Fibroblast of skin of right quadriceps (primary cell): Measurements from ENCODE around the gene AGAP1.

ENCODE experiments used
- DNase-seq: peaks from one replicate; pipeline ENCODE4 v3.0.0-alpha.2; 2013

AGAP1 gene

DNA sequence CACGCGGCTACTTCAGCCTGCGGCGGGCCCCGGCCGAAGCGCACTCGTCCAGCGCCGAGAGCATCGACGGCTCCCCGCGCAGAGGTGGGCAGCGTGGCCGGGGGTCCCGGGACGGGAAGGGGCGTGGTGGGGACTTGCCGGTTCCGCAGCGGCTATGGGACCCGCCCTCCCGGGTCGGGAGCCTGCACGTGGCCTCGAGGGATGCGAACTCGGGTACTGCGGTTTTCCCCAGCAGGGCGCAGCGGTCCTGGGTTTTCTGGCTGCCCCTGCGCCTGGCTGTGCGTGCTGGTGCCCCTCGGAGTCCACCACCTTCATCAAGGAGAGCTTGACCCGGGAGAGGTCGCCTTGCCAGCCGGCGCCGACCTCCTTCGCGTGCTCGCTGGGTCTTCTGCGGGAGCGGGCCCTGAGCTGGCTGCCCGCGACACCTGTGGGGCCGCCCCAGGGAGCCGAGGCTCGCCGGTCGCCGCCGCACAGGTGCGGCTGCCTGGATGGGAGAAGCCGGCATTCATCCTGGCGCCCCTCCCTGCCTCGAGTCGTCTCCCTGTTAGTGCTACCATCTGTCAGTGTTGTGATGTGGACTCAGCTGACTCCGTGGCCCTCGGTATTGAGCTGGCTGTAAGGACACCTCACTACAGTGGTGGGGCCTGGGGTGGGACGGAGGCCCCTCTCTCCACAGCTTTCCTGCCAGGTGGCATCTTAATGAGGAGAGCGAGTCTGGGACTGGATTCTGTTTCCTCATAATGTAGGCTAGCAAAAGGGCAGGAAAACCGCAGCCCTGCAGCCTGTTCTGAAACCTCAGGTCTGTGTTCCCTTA is 177.3 kb downstream of the AGAP1 start:
- DNase-seq, result no peak

DNA sequence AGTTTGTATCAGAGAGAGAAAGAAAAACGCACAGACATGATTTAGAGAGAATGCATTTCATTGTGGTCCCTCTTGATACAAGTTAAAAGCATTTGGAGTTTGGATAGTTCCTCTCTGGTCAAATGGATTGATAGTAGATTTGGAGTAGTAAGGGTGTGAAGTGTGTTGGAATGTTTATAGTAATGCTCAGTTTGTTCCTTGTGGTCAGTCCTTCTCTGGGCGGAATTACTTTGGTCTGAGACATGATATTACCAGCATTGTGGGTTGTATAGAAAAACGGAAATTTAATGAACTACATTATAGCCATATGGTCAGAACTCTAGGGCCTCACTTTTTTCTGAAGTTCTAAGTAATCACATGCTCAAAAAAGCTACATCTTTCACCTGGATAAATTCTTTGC is 178.9 kb downstream of the AGAP1 start:
- DNase-seq, result no peak

DNA sequence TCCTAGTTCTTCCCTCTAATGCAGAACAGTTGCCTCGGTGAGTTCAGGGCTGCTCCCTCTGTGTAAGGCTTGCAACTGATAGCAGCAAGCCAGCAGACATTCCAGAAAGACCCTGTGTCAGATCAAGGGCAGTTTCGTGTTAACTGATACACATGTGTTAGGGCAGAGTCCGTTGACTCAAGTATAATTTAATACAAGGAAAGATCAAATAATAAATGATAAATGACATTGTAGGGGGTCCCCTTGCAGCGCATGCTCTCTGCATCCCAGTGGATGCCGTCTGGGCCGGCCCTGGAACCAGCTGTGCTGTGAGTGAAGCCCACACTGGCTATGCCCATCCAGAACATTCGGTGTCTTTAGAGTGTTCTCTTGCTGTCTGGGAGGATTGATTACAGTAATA is 180.3 kb downstream of the AGAP1 start:
- DNase-seq, result no peak

DNA sequence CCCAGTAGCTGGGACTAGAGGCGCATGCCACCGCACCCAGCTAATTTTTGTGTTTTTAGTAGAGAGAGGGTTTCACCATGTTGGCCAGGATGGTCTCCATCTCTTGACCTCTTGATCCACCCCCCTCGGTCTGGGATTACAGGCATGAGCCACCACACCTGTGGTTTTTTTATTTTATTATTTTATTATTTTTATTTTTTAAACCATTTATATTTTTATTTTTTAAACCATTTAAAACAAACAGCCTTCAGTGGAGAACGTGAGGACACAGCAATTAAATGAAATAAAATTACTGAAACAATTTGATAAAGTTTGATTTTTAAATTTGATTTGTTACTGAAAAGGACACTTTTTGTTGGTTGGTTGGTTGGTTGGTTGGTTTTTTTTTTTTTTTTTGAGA is 181.0 kb downstream of the AGAP1 start:
- no peak for DNase-seq

DNA sequence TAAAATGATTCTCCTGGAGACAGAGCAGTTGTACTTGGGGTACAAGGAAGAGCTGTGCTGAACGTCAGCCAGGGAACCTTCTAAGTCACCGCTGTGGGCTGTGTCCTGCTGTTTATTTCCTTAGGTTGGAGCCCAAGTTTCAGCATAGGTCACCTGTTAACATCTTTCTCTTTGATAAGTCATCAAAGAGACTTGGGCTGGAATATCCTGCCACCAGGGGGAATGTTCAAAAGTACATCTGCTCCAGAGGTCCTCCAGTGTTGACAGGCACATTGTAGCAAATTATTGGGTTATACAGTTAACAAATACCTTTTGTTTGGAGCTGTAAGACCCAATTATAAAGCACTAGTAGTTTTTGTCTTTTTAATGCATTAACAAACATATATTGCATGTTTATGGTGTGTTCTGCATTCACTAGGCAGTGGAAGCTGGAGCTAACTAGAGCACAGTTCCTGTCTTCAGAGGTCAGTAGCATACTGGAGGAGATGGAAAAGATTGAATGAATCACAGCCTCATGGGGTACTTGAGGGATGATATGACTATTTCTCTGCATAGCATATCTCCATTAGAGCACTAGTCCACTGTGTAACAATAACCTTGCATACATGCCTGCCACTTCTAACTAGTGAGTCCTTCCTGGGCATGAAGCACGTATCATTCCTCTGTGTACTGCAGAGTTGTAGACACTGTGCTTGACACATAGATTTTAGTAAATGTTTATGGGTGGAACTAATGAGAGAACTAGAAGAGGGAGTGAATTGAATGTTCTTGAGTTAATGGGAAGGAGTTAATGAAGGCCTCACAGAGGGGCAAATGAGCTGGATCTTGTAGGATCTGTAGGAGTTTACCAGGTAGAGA is 182.1 kb downstream of the AGAP1 start:
- DNase-seq, result peak; percentile 45

DNA sequence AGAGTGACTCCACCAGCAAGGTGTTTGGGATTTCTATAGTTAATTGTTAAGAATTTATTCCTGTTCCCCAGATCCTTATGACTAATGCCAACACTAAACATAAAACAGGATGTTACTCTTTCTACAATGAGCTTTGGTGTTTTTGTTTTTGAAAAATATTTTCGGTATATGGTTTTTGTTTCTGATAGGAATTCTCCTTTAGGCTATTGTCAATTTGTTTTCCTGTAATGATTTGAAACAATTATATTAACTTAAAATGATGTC is 182.6 kb downstream of the AGAP1 start:
- no peak for DNase-seq

DNA sequence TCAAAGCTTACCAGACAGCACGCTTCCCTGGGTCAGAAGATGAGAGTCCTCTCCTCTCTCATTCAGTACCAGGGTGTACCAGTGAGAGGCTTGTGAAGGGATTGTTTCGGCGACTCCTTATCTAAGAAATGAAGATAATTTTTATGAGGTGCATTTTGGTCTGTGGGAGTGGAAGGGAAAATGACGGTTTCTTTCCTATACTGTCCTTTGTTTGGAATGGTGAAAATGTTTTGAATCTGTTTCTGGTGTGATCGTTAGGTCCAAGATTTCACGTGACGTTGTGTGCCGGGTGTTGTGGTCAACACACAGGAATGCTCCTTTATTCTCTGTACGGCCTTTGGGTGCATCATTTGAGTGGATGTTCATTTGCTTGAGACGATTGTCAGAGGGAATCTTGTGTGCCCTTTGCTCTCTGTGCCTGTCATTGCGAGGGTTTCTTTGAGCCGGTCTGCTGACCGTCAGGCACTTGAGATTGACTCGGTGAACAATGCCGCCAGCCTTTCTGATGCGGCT is 183.5 kb downstream of the AGAP1 start:
- DNase-seq, result no peak

DNA sequence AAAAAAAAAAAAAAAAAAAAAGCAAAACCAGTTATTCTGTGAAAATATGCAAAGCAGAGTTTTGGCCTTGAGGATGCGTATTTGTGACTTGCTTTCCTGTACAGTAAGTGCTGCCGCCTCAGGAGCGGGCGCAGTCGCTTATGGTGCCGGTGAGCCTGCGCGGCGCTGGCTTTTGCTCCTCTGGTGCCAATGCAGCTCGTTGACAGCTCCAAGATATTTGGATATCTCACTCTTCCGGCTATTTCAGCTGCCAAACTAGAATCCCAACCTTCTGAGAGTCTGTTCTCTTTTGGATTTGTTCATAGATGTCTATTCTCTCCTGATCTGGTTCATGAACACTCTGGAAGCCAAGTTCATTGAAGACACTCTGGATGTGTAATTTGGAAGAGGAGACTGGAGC is 184.1 kb downstream of the AGAP1 start:
- no peak for DNase-seq

DNA sequence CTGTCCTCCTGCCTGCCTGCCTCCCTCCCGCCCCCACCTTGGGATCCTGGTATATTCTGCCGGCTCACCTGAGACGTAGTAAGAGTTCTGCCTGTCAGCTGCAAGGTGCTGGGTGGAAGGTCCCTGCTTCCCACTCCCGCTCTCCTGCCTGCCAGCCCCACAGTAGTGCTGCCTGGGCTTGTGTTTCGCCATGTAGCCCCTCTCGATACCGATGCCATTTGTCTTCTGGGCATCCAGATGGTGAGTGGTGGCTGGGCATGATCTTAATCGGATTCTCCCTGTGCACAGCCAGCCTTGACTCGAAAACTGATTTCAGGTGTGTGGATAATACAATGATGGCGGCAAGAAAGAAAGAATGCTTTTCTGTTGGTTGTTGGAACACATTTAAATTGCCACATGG is 184.9 kb downstream of the AGAP1 start:
- no peak for DNase-seq

DNA sequence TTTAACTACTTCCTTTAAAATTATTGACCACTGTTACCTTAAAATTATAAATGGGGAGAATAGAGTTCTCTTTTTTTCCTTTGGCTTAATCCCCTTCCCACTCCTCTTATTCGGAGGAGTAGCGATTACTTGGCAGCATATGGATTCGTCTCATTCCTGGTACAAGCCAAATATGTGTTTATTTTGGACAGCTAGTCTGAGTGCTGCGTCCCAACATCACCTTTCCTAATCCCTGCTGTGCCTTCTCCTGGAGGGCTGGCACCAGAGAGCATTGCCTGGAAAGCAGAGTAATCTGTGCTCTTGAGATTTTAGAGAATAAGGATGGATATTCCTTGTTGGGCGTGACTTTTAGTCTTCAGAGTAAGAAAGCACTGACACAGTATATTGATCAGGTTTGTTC is 185.6 kb downstream of the AGAP1 start:
- DNase-seq, result no peak

DNA sequence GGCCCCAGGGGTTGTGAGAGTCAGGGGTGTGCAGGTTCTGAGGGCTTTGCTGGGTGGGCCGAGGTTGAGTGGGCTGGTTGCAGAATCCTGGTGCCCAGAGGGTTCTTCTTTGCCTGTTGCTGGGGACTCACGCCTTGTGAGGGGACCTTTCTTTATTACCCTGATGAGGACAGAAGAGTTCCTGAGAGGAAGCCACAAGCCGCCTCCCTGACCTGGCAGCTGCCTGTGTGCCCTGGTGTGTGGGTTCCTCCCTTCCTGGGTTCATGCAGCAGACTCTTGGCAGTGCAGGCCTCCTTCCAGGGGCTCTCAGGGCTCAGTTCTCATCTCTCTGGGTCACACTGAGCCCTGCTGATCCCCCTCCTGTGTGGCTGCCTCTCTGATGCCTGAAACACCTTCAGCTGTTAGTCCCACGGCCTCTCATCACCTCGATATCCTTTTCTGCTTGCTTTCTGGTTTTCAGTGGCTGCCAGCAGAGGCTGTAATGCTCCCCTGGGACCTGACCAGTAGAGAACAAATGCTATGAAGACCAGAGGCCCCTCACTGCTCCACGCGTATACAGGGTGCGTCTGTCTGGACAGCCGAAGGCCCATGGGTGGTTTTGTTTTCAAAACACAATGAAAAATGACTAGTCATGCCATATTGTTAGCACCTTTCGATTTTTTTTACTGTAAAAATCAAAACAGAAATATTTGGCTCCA is 191.3 kb downstream of the AGAP1 start:
- no peak for DNase-seq

DNA sequence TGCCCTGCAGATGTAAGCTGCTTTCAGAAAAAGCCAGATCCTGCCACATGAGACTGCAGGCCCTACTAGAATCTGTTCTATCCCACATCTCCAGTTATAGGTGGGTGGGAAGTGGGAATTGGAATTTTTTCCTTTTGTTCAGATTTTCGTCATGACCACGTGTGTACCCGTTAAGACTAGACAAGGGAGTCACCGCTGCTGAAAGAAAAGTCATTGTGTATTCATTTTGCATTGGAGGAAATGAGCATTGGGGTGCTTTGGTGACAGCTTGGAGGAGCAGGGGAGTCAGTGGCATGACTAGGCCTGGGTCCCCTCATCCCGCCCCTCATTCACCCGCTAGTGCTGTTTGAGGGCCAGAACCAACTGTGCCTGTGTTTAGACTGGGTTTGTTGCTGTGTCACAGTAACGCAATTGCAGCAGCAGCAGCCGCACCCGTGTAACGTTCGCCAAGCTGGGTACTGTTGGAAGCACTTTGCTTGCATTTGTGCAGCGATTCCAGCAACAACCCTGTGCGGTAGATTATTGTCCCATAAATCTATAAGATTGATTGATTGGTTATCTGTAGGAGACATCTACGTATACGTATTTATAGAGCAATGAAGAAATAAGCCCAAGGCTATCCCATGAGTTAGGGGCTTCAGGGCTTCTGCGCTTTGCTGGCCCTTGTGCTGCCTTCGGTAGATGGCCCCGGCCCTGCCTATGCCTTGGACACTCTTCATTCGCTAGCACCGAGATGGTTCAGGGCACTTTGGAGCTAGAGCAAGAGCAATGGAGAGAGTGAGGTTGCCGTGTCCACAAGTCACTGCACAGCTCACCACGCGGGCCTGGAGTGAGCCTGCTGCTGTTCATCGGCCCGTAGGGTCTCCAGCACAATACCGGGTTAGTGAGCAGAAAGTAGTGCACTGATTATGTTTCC is 194.9 kb downstream of the AGAP1 start:
- DNase-seq, result no peak

DNA sequence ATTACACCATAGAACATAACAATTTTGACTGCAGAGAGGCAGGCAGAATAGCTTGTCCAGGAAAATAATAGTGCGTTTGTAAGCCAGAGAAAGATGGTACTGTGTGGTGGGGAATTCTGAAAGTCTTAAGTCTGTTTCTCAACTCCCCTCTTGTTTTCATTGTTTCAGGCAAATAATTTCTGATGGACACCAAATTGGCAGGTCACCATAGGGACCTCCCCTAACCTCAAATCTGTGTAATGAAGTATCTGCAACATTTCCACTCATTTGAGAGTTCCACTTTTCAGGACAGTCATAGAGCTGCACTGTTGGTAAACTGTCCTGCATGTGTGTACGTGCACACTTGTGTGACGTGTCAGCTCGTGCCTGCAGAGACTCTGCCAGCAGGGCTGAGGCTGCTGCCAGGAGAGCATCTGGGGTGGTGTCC is 195.6 kb downstream of the AGAP1 start:
- DNase-seq, result no peak

DNA sequence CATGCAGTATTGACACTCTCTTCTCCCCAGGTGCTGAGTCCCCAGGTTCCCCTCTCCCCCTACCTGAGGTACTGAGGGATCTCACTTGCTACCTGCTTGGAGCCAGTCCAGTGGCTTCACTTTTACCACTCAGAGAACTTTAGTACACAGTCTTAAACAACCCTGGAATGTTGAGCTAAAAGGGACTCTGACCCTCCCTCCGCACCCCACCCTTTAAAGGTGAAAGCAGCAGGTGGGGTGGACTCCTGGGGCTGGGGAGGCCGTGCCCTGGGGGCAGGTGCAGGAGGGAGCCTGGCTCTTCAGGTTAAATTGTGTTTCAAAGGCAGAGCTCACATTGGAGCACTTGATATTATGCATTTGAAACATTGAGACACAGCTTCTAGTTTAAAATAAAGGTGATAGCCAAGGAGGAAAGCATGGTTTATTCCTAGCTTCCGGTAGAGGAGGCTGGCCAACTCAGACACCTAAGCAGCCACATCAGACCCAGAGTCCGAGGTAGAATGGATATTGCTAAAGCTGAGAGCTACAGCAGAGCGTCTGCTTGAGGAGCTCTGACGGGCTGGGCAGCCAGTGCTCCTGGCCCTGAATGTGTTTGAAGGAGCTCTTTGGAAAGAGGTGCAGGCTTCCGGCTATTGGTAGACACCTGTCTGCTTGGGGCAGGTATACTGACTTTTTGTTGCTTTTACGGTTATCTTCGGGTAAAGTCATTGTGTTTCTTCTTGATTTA is 196.4 kb downstream of the AGAP1 start:
- no peak for DNase-seq

DNA sequence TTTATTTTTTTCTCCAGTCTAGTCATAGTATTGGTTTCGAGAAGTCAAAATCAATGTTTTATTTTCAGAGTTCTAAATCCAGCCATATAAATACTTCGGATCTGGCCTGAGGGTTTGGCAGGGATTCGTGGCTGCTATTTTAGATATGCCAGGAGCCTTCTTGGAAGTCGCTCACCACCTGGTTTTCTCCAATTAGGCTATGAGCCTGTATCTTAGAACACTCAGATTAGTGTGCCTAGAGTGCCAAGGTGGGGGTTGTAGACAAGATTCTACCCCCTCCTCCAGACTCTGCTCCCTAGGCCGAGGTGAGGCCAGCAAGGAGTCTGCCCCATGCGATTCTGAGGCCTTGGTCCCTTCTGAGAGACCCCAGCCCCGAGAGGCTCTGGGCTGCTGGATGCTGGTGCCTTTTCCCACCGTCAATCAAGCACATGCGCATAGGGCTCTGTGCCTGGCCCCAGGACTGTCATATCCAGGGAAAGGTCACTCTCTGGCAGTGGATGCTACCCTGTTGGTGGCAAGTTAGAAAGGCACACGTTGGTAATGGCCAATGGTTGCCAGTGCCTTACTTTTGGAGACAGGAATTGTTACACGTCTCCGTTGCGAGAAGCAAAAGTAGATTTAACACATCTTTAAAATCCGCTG is 197.1 kb downstream of the AGAP1 start:
- DNase-seq, result no peak

DNA sequence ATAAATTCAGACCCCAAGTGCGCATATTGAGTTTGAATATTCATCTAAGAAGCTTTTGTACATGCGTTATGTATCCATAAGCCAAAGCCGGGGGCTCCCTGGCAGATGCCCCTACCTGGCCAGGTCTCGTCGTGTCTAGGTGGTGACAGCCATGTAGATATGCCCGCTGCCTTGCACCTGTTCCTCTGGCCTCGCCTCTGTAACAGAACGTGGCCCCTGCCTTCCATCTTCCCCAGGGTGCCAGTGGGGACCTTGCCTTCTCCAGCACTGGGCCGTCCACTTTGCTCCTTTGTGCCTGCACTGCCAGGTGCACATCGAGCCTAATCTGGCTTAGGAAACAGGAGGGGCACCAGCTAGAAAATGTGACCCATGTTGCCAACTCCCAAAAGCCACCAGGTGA is 198.2 kb downstream of the AGAP1 start:
- DNase-seq, result no peak

DNA sequence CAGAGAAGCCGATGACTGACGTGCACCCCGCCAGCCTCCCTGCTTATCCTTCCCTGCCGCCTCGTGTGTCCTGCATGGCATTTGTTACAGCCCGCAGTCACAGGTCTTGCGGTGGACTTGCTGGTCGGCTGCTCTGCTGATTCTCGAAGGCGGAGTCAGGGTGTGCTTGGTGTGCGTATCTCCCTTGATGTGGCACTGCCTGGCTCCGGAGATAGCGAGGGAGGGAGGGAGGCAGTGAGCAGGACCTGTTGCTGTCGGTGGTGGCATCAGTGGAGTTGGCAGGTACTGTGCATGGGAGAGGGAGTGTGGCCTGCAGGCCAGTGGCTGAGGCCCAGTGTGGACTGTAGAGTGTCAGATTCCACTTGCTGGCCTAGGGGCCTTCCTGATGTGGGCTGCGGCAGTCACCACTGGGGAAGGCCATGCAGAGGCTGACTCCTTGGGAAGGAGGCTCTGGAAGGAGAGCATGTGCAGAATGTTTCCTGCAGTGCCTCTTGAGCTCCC is 198.9 kb downstream of the AGAP1 start:
- DNase-seq, result no peak

DNA sequence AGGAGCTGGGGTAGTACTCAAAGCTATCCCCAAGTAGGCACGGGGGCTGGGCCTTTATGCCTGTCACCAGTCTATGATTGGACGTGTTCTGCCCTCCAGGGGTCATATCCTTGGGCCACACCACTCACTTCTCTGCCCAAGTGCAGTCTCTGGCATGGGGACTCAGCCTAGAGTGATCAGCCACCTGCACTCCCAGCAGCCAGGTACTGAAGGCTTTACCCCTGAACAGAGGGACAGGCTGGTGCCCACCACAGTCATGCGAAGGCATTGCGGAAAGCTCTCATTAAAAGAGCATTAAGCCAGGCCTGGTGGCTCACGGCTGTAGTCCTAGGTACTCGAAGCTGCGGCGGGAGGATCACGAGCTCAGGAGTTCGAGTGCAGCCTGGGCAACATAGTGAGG is 199.4 kb downstream of the AGAP1 start:
- DNase-seq, result no peak

DNA sequence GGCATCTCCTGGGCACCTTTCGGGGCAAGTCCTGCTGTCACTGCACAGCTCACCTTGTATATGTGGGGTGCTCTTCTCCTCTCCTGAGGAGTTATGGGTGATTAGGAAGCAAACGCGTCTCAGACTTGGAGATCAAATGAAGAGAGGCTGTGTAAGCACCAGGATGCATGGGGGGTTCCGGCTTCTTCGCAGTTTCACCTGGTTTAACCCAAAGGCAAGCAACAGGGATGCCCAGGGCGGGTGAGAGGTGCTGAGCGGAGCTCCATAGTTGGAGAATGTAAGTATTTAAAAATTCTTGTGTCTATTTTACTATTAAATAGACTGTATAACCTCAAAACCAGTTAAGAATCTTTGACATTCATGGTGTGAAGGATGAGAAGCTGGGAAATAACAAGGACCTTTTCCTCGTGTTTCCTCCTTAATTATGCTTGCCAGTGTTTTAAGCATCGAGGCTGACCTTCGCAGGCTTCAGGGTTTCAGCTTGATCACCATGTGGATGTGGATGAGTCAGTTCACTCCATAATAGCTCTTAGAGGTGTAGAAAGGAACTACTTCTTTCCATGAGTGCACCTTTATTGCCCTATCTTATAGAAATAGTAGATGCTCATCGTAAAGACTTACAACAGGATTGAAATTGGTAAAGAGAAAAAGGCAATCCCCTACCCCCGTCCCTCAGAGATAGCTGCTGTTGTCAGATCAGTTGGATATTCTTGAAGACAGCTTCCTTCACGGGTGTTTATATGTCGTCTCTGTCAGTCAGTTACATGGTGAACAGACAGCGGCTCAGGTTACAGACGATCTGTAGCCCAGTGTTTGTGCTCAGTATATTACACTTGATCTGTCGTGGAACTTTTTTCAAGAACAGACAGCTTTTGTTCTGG is 201.1 kb downstream of the AGAP1 start:
- DNase-seq, result no peak

DNA sequence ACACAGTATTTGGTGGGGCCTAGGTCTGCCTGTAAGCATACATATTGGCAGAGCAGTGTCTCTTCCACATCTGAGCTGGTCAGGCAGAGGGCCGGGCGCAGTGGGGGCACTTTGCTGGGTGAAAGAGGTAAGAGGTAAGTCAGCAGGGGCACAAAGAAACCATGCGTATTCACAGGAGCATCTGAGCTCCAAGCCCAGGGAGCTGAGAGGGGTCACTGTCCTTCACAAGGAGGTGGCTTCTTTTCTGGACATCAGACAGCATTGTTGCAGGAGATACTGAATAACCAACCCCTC is 201.7 kb downstream of the AGAP1 start:
- no peak for DNase-seq
